H1 (cell line): ENCODE measurements around the gene SURF2. TPM values are rescaled to one million over a fixed set of nuclear protein-coding genes. Genes with fewer than 3 reads are reported as not detected.

ENCODE experiments used
- CBX5 ChIP-seq: fragments of 300-800, 300-1000 bp; sonication (generic); IDR thresholded peaks from 2 replicates; pipeline ENCODE4 v1.7.1; 2016; ENCODE audit warnings: antibody characterized with exemption, low read length, low read depth
- polyA plus RNA-seq, 7 experiments: library from polyadenylated mRNA; depleted of rRNA in 3 of 7; stranded (reverse) in 5 of 7; unstranded in 2 of 7; fragments of >200 nt in 5 of 7; fragments of 200-250 nt in 2 of 7; gene quantifications; 1 replicate in 5 of 7; 2 replicates in 1 of 7; 4 replicates in 1 of 7; pipeline versions ENCODE4 v1.2.1 to v1.2.3, GENCODE V29; 2011 to 2013; ENCODE audit warnings: missing spikeins in 2 of 7, mixed read lengths in 2 of 7
- total RNA-seq: library from RNA; stranded (reverse); fragmentation: NEBNext Ultra II Directional; extraction: Animal tissue kit (Norgen Biotek cat#: 25700); gene quantifications from 2 replicates; pipeline ENCODE4 v1.2.1, GENCODE V29; 2021

Gene SURF2
- total and polyA plus RNA-seq, 2 of the 8 experiments (the other 6 are each of a cell fraction or from before 2014, with no cell fraction given): 36.6 to 37.7 TPM

- no peak for TF ChIP-seq CBX5
Observed at GRCh38 chr9:133371261-133371711, 14.9 kb downstream of the SURF2 start (continued).
